Suprapubic skin (tissue), 4 donors: Measurements from ENCODE around the gene PRR14. TPM values are rescaled to one million over a fixed set of nuclear protein-coding genes. Genes with fewer than 3 reads are reported as not detected.
"Not testable (repeated sequence)": the region's sequence is repeated elsewhere in the genome, so short reads cannot be mapped to it uniquely, and the experiment has no call there.

Experiments
- DNase-seq, 2 donors: peaks; one replicate each; pipeline ENCODE4 v3.0.0-alpha.2; 2019; ENCODE audit warnings: low spot score in 2 of 2
- H3K27ac ChIP-seq: fragments of 200-600 bp; sonication (generic); one replicate; pipeline ENCODE4 v1.5.1; 2019
- H3K27me3 ChIP-seq: fragments of 200-600 bp; sonication (generic); one replicate; pipeline ENCODE4 v1.5.1; 2019
- H3K36me3 ChIP-seq: fragments of 200-600 bp; sonication (generic); one replicate; pipeline ENCODE4 v1.5.1; 2019
- H3K4me1 ChIP-seq: fragments of 200-600 bp; sonication (generic); one replicate; pipeline ENCODE4 v1.5.1; 2019
- H3K4me3 ChIP-seq: fragments of 200-600 bp; sonication (generic); one replicate; pipeline ENCODE4 v1.5.1; 2019; ENCODE audit warnings: mild to moderate bottlenecking
- H3K9me3 ChIP-seq: fragments of 200-600 bp; sonication (generic); one replicate; pipeline ENCODE4 v1.5.1; 2019
- CTCF ChIP-seq, 2 donors: fragments of 200-600 bp in 1 of 2; fragments of 450-650 bp in 1 of 2; sonication (generic) in 1 of 2; IDR thresholded peaks; one replicate each; pipeline ENCODE4 v1.5.1; 2016 to 2019; ENCODE audit warnings: antibody characterized with exemption in 2 of 2, mild to moderate bottlenecking in 1 of 2, moderate library complexity in 1 of 2
- EP300 ChIP-seq: sonication (generic); formaldehyde crosslinking; IDR thresholded peaks from one replicate; pipeline ENCODE4 v1.6.1; 2017; ENCODE audit warnings: antibody characterized with exemption
- POLR2A ChIP-seq, 2 donors: fragments of 450-650 bp; IDR thresholded peaks; one replicate each; pipeline ENCODE4 v1.6.1; 2017; ENCODE audit warnings: antibody characterized with exemption in 2 of 2, mild to moderate bottlenecking in 2 of 2, moderate library complexity in 2 of 2
- POLR2AphosphoS5 ChIP-seq, 3 donors: sonication (generic); formaldehyde crosslinking; IDR thresholded peaks; one replicate each; pipeline ENCODE4 v1.6.1; 2017; ENCODE audit warnings: antibody characterized with exemption in 3 of 3
- WGBS: methylation state at CpG from one replicate; pipeline ENCODE4 v1.1.5; 2018; 5-methylcytosine and 5-hydroxymethylcytosine counted together
- total RNA-seq, 4 donors: library from RNA; depleted of rRNA; stranded (reverse); fragments of >200 nt; gene quantifications; one replicate each; pipeline ENCODE4 v1.1.0, GENCODE V29; 2016

The PRR14 gene
- total RNA-seq, 4 donors from 2014 or later, result 56.7 to 68.8 (median 62.1) TPM

GRCh38 chr16:30700491-30700890, 49.7 kb downstream of the PRR14 start:
- no peak overlapping the region for H3K4me3 ChIP-seq
- H3K36me3 ChIP-seq, result peaks cover 51% of the 10 kb centered on the region
- peaks cover 27% of the 10 kb centered on the region for H3K4me1 ChIP-seq
- TF ChIP-seq POLR2A (IDR thresholded peaks at IDR 0.05) (no peak), POLR2AphosphoS5 (IDR thresholded peaks at IDR 0.05) (no peak), EP300 (no peak), CTCF (IDR thresholded peaks at IDR 0.05) (no peak)
- no peak overlapping the region for H3K27ac ChIP-seq
- 59% methylated on average over 9 of the region's 9 CpGs for WGBS
- no peaks in the 10 kb centered on the region for H3K27me3 ChIP-seq
- H3K9me3 ChIP-seq, result no peaks in the 10 kb centered on the region
- DNase-seq, result no peak

DNA sequence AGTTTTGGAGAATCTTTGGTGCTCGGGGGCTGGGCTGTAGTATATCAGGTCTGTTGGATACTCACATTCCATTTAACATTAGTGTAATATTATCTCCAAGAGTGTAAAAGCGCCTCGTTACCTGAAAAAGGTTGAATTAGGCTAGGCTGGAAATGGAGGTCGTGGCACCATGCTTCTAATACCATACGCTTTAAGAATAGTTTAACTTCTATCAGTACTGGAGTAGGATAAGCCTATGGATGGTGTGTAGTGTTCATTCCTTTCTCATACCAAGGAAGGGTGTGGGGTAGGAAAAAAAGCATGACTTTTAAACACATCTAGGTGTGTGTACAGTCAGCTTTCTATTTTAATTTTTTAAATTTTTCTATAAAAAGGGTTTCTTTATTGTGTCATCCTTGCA, 50.2 kb downstream of the PRR14 start:
- no peak for TF ChIP-seq POLR2AphosphoS5 (IDR thresholded peaks at IDR 0.05)
- no peak for TF ChIP-seq EP300
- TF ChIP-seq CTCF (IDR thresholded peaks at IDR 0.05), result no peak
- TF ChIP-seq POLR2A (IDR thresholded peaks at IDR 0.05), result no peak

DNA sequence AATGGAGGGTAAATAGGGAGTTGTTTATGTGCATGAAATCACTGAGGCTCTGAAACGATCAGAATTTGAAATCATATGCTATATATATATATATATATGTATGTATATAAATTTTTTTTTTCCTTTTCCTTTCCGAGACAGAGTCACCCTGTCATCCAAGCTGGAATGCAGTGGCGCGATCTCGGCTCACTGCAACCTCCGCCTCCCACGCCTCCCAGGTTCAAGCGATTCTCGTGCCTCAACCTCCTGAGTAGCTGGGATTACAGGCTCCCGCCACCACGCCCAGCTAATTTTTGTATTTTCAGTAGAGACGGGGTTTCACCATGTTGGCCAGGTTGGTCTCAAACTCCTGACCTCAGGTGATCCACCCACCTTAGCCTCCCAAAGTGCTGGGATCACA, 52.3 kb downstream of the PRR14 start:
- 93% methylated on average over 12 of the region's 12 CpGs for WGBS
- H3K27ac ChIP-seq, H3K4me3 ChIP-seq, H3K27me3 ChIP-seq, DNase-seq, H3K9me3 ChIP-seq: not testable (repeated sequence)
- Histone ChIP-seq H3K4me1 (peaks cover 21% of the 10 kb centered on the region), H3K36me3 (peaks cover 77% of the 10 kb centered on the region)

More for the DNA sequence above, 50.2 kb downstream of the PRR14 start:
- Histone ChIP-seq H3K36me3 (peaks cover 56% of the 10 kb centered on the region), H3K4me3 (no peak overlapping the region), H3K27ac (no peak overlapping the region), H3K4me1 (peaks cover 27% of the 10 kb centered on the region), H3K9me3 (no peaks in the 10 kb centered on the region), H3K27me3 (no peaks in the 10 kb centered on the region)
- DNase-seq, result no peak
- 91% methylated on average over 5 of the region's 5 CpGs for WGBS

GRCh38 chr16:30703971-30704370, 53.2 kb downstream of the PRR14 start:
- H3K27ac ChIP-seq, result no peak overlapping the region
- H3K4me1 ChIP-seq, result peaks cover 20% of the 10 kb centered on the region
- H3K36me3 ChIP-seq, result peaks cover 86% of the 10 kb centered on the region
- no peak for DNase-seq
- TF ChIP-seq CTCF (IDR thresholded peaks at IDR 0.05), result no peak
- no peak for TF ChIP-seq POLR2AphosphoS5 (IDR thresholded peaks at IDR 0.05)
- no peak overlapping the region for H3K4me3 ChIP-seq
- H3K9me3 ChIP-seq, result no peaks in the 10 kb centered on the region
- 93% methylated on average over 10 of the region's 10 CpGs for WGBS
- H3K27me3 ChIP-seq, result no peaks in the 10 kb centered on the region

Other genes with a start within 250 kb of the PRR14 start
- gene ZNF771, start 243.4 kb upstream of the PRR14 start, total RNA-seq, result 10 to 100 TPM in 1 of 4 donors, 1 to 10 TPM in 3; 4.9 to 14.3 (median 7.3) TPM
- gene DCTPP1, start 220.9 kb upstream of the PRR14 start, total RNA-seq, result 10 to 100 TPM; 17.2 to 26.0 (median 20.0) TPM
- 10 to 100 TPM; 16.8 to 26.2 (median 22.2) TPM for gene SEPHS2, start 205.1 kb upstream of the PRR14 start, total RNA-seq
- 1 to 10 TPM in 2 of 4 donors, under 1 TPM in 2; 0.47 to 4.3 (median 1.9) TPM for gene ITGAL, start 178.2 kb upstream of the PRR14 start, total RNA-seq
- 10 to 100 TPM; 30.5 to 41.3 (median 36.6) TPM for gene ZNF768, start 124.4 kb upstream of the PRR14 start, total RNA-seq
- gene ZNF747, start 116.1 kb upstream of the PRR14 start, total RNA-seq, result 10 to 100 TPM in 3 of 4 donors, 1 to 10 TPM in 1; 9.4 to 15.4 (median 11.5) TPM
- gene ZNF764, start 92.6 kb upstream of the PRR14 start, total RNA-seq, result 10 to 100 TPM in 1 of 4 donors, 1 to 10 TPM in 3; 5.5 to 10.5 (median 8.7) TPM
- 10 to 100 TPM in 3 of 4 donors, 1 to 10 TPM in 1; 9.9 to 33.0 (median 20.0) TPM for gene ZNF688, start 79.2 kb upstream of the PRR14 start, total RNA-seq
- 10 to 100 TPM in 3 of 4 donors, 1 to 10 TPM in 1; 9.8 to 24.5 (median 11.2) TPM for gene ZNF785, start 65.3 kb upstream of the PRR14 start, total RNA-seq
- 10 to 100 TPM in 1 of 4 donors, 1 to 10 TPM in 3; 5.3 to 11.2 (median 6.0) TPM for gene ZNF689, start 40.6 kb upstream of the PRR14 start, total RNA-seq
- 10 to 100 TPM; 64.5 to 81.3 (median 73.1) TPM for gene FBRS, start 7.5 kb downstream of the PRR14 start, total RNA-seq
- 10 to 100 TPM; 42.9 to 50.0 (median 44.6) TPM for gene SRCAP, start 48.2 kb downstream of the PRR14 start, total RNA-seq
- 10 to 100 TPM; 24.8 to 54.9 (median 36.1) TPM for gene PHKG2, start 97.5 kb downstream of the PRR14 start, total RNA-seq
- 1 to 10 TPM; 3.8 to 6.7 (median 5.0) TPM for gene CFAP119, start 111.1 kb downstream of the PRR14 start, total RNA-seq
- gene RNF40, start 111.4 kb downstream of the PRR14 start, total RNA-seq, result 10 to 100 TPM; 65.6 to 89.7 (median 76.5) TPM
- 10 to 100 TPM; 11.5 to 22.9 (median 16.1) TPM for gene ZNF629, start 136.2 kb downstream of the PRR14 start, total RNA-seq
- 10 to 100 TPM; 32.3 to 47.2 (median 43.9) TPM for gene BCL7C, start 243.1 kb downstream of the PRR14 start, total RNA-seq
- gene CTF1, start 245.7 kb downstream of the PRR14 start, total RNA-seq, result 1 to 10 TPM in 1 of 4 donors, under 1 TPM in 3; 0.30 to 1.3 (median 0.71) TPM